Suppressor macrophage (primary cell): ENCODE measurements around the gene CADPS2.

Source experiments
- DNase-seq, 4 experiments: peaks; one replicate each; pipeline ENCODE4 v3.0.0-alpha.2; 2020 to 2022

Gene CADPS2

GRCh38 chr7:122433765-122434164 is 452.5 kb downstream of the CADPS2 start:
- DNase-seq: no peak

- DNase-seq: no peak
Observed at GRCh38 chr7:122430710-122431109, 455.6 kb downstream of the CADPS2 start.

GRCh38 chr7:122429926-122430325 is 456.3 kb downstream of the CADPS2 start:
- no peak for DNase-seq

- no peak for DNase-seq
Observed at GRCh38 chr7:122425731-122426130, 460.5 kb downstream of the CADPS2 start.

GRCh38 chr7:122423591-122423990 is 462.7 kb downstream of the CADPS2 start:
- no peak for DNase-seq

GRCh38 chr7:122416336-122416735 is 469.9 kb downstream of the CADPS2 start:
- DNase-seq: no peak

GRCh38 chr7:122415510-122415909 is 470.8 kb downstream of the CADPS2 start:
- no peak for DNase-seq

- no peak for DNase-seq
Observed at GRCh38 chr7:122413339-122413738, 472.9 kb downstream of the CADPS2 start.

GRCh38 chr7:122412883-122413282 is 473.4 kb downstream of the CADPS2 start:
- DNase-seq: no peak

- no peak for DNase-seq
Observed at GRCh38 chr7:122412441-122412840, 473.8 kb downstream of the CADPS2 start.

GRCh38 chr7:122407195-122407594 is 479.1 kb downstream of the CADPS2 start:
- DNase-seq: no peak

GRCh38 chr7:122403113-122403512 is 483.1 kb downstream of the CADPS2 start:
- no peak for DNase-seq

GRCh38 chr7:122402235-122402634 is 484.0 kb downstream of the CADPS2 start:
- DNase-seq: no peak

GRCh38 chr7:122397381-122397780 is 488.9 kb downstream of the CADPS2 start:
- no peak for DNase-seq

GRCh38 chr7:122394512-122394911 is 491.7 kb downstream of the CADPS2 start:
- DNase-seq: no peak

GRCh38 chr7:122384528-122384927 is 501.7 kb downstream of the CADPS2 start:
- no peak for DNase-seq

- DNase-seq: no peak
Observed at GRCh38 chr7:122383934-122384333, 502.3 kb downstream of the CADPS2 start.

- DNase-seq: no peak
Observed at GRCh38 chr7:122380992-122381391, 505.3 kb downstream of the CADPS2 start.

- no peak for DNase-seq
Observed at GRCh38 chr7:122379491-122379890, 506.8 kb downstream of the CADPS2 start.

GRCh38 chr7:122369756-122370155 is 516.5 kb downstream of the CADPS2 start:
- DNase-seq: no peak

- no peak for DNase-seq
Observed at GRCh38 chr7:122364761-122365280, 521.4 kb downstream of the CADPS2 start.

GRCh38 chr7:122363144-122363543 is 523.1 kb downstream of the CADPS2 start:
- no peak for DNase-seq

- DNase-seq: no peak
Observed at GRCh38 chr7:122362473-122362872, 523.8 kb downstream of the CADPS2 start.

- no peak for DNase-seq
Observed at GRCh38 chr7:122354656-122355055, 531.6 kb downstream of the CADPS2 start.

- DNase-seq: no peak
Observed at GRCh38 chr7:122352454-122352853, 533.8 kb downstream of the CADPS2 start.
